HEK293 (cell line): Measurements from ENCODE around the gene OCLN.

Experiments used
- AEBP2 ChIP-seq: fragments of 450-650 bp; formaldehyde crosslinking; IDR thresholded peaks from 2 replicates; pipeline ENCODE4 v1.5.1; 2016; ENCODE audit warnings: missing biosample characterization, missing genetic modification characterization, borderline replicate concordance
- BCL11A ChIP-seq: fragments of 450-650 bp; formaldehyde crosslinking; IDR thresholded peaks from 2 replicates; pipeline ENCODE4 v1.5.1; 2016; ENCODE audit warnings: low read depth, missing biosample characterization, missing genetic modification characterization
- GLI2 ChIP-seq: fragments of 450-650 bp; formaldehyde crosslinking; IDR thresholded peaks from 2 replicates; pipeline ENCODE4; 2017; ENCODE audit warnings: missing biosample characterization, missing genetic modification characterization, low read depth, borderline replicate concordance
- GLI4 ChIP-seq: fragments of 450-650 bp; formaldehyde crosslinking; IDR thresholded peaks from 2 replicates; pipeline ENCODE4 v1.5.1; 2016; ENCODE audit warnings: missing biosample characterization, missing genetic modification characterization
- GLIS1 ChIP-seq: fragments of 450-650 bp; formaldehyde crosslinking; IDR thresholded peaks from 2 replicates; pipeline ENCODE4 v1.5.1; 2016; ENCODE audit warnings: missing biosample characterization, missing genetic modification characterization
- IKZF3 ChIP-seq: fragments of 450-650 bp; IDR thresholded peaks from 2 replicates; pipeline ENCODE4 v1.5.0; 2018; ENCODE audit warnings: missing biosample characterization, mild to moderate bottlenecking, missing genetic modification characterization, moderate library complexity
- KLF1 ChIP-seq: fragments of 450-650 bp; formaldehyde crosslinking; IDR thresholded peaks from 2 replicates; pipeline ENCODE4 v1.5.1; 2016; ENCODE audit warnings: missing biosample characterization, missing genetic modification characterization
- SALL2 ChIP-seq: fragments of 450-650 bp; formaldehyde crosslinking; IDR thresholded peaks from 2 replicates; pipeline ENCODE4 v1.5.0; 2017; ENCODE audit warnings: missing biosample characterization, mild to moderate bottlenecking, missing genetic modification characterization, borderline replicate concordance
- ZBTB21 ChIP-seq: fragments of 450-650 bp; formaldehyde crosslinking; IDR thresholded peaks from 2 replicates; pipeline ENCODE4 v1.5.1; 2017; ENCODE audit warnings: missing biosample characterization, missing genetic modification characterization
- ZBTB48 ChIP-seq: fragments of 450-650 bp; formaldehyde crosslinking; IDR thresholded peaks from 2 replicates; pipeline ENCODE4 v1.5.1; 2016; ENCODE audit warnings: missing biosample characterization, missing genetic modification characterization
- ZBTB6 ChIP-seq: fragments of 450-650 bp; formaldehyde crosslinking; IDR thresholded peaks from 2 replicates; pipeline ENCODE4 v1.5.1; 2017; ENCODE audit warnings: missing biosample characterization, missing genetic modification characterization
- ZBTB7A ChIP-seq: fragments of 450-650 bp; formaldehyde crosslinking; IDR thresholded peaks from 2 replicates; pipeline ENCODE4 v1.5.1; 2016; ENCODE audit warnings: low read depth, missing biosample characterization, missing genetic modification characterization
- ZNF133 ChIP-seq: fragments of 450-650 bp; formaldehyde crosslinking; IDR thresholded peaks from 2 replicates; pipeline ENCODE4 v1.5.1; 2016; ENCODE audit warnings: missing biosample characterization, missing genetic modification characterization
- ZNF140 ChIP-seq: fragments of 450-650 bp; formaldehyde crosslinking; IDR thresholded peaks from 2 replicates; pipeline ENCODE4 v1.5.1; 2016; ENCODE audit warnings: missing biosample characterization, missing genetic modification characterization
- ZNF146 ChIP-seq: fragments of 450-650 bp; formaldehyde crosslinking; IDR thresholded peaks from 2 replicates; pipeline ENCODE4 v1.5.1; 2016; ENCODE audit warnings: missing biosample characterization, missing genetic modification characterization
- ZNF148 ChIP-seq: fragments of 450-650 bp; formaldehyde crosslinking; IDR thresholded peaks from 2 replicates; pipeline ENCODE4 v1.5.0; 2017; ENCODE audit warnings: missing biosample characterization, missing genetic modification characterization, borderline replicate concordance
- ZNF155 ChIP-seq: fragments of 450-650 bp; formaldehyde crosslinking; IDR thresholded peaks from 2 replicates; pipeline ENCODE4 v1.5.1; 2016; ENCODE audit warnings: missing biosample characterization, missing genetic modification characterization
- ZNF175 ChIP-seq: fragments of 450-650 bp; formaldehyde crosslinking; IDR thresholded peaks from 2 replicates; pipeline ENCODE4 v1.5.1; 2016; ENCODE audit warnings: missing biosample characterization, missing genetic modification characterization
- ZNF280D ChIP-seq: fragments of 450-650 bp; formaldehyde crosslinking; IDR thresholded peaks from 2 replicates; pipeline ENCODE4 v1.5.1; 2016; ENCODE audit warnings: missing biosample characterization, missing genetic modification characterization
- ZNF292 ChIP-seq: fragments of 450-650 bp; formaldehyde crosslinking; IDR thresholded peaks from 2 replicates; pipeline ENCODE4 v1.5.1; 2016; ENCODE audit warnings: low read depth, missing biosample characterization, missing genetic modification characterization, borderline replicate concordance
- ZNF426 ChIP-seq: fragments of 450-650 bp; formaldehyde crosslinking; IDR thresholded peaks from 2 replicates; pipeline ENCODE4 v1.5.1; 2017; ENCODE audit warnings: missing biosample characterization, missing genetic modification characterization, mild to moderate bottlenecking, inconsistent platforms, moderate library complexity
- ZNF48 ChIP-seq: fragments of 450-650 bp; formaldehyde crosslinking; IDR thresholded peaks from 2 replicates; pipeline ENCODE4 v1.5.1; 2016; ENCODE audit warnings: missing biosample characterization, missing genetic modification characterization
- ZNF488 ChIP-seq: fragments of 450-650 bp; formaldehyde crosslinking; IDR thresholded peaks from 2 replicates; pipeline ENCODE4 v1.5.1; 2016; ENCODE audit warnings: missing biosample characterization, missing genetic modification characterization
- ZNF571 ChIP-seq: fragments of 450-650 bp; formaldehyde crosslinking; IDR thresholded peaks from 2 replicates; pipeline ENCODE4 v1.5.0; 2017; ENCODE audit warnings: missing biosample characterization, missing genetic modification characterization
- ZNF677 ChIP-seq: fragments of 450-650 bp; IDR thresholded peaks from 2 replicates; pipeline ENCODE4 v1.5.0; 2018; ENCODE audit warnings: missing biosample characterization, mild to moderate bottlenecking, missing genetic modification characterization, moderate library complexity
- ZNF768 ChIP-seq: fragments of 450-650 bp; formaldehyde crosslinking; IDR thresholded peaks from 2 replicates; pipeline ENCODE4 v1.5.1; 2018; ENCODE audit warnings: missing biosample characterization, mild to moderate bottlenecking, missing genetic modification characterization
- ZNF791 ChIP-seq: fragments of 450-650 bp; formaldehyde crosslinking; IDR thresholded peaks from 2 replicates; pipeline ENCODE4 v1.5.1; 2016; ENCODE audit warnings: missing biosample characterization, missing genetic modification characterization

The OCLN gene

GRCh38 chr5:69493396-69494133 is 975 bp downstream of the OCLN start (continued):
- TF ChIP-seq ZNF175 (tag by site-specific recombination) (no peak), ZNF280D (tag by site-specific recombination) (no peak), ZBTB6 (tag by site-specific recombination) (no peak), ZNF148 (tag by site-specific recombination) (no peak), ZNF677 (tag by site-specific recombination) (0 out of 2 replicates have a peak, but pooled peaks have one; percentile 35), ZNF146 (tag by site-specific recombination) (no peak), SALL2 (no peak), ZNF571 (tag by site-specific recombination) (no peak), IKZF3 (0 out of 2 replicates have a peak, but pooled peaks have one; percentile 21), AEBP2 (tag by site-specific recombination) (no peak), ZBTB21 (no peak), ZNF292 (tag by site-specific recombination) (no peak), ZNF155 (no peak), ZNF48 (tag by site-specific recombination) (no peak), ZNF140 (no peak), ZNF791 (tag by site-specific recombination) (no peak), ZNF768 (tag by site-specific recombination) (no peak), GLIS1 (tag by site-specific recombination) (peak; percentile 17; the same call in 1 of the 2 replicates), BCL11A (tag by site-specific recombination) (no peak), GLI4 (tag by site-specific recombination) (no peak), ZBTB7A (tag by site-specific recombination) (0 out of 2 replicates have a peak, but pooled peaks have one; percentile 4), ZNF488 (tag by site-specific recombination) (no peak), ZNF133 (no peak), GLI2 (tag by site-specific recombination) (no peak), ZBTB48 (peak; percentile 95), ZNF426 (tag by site-specific recombination) (no peak), KLF1 (tag by site-specific recombination) (no peak)
